Measurements from ENCODE around the gene CDK2AP2. TPM values are rescaled to one million over a fixed set of nuclear protein-coding genes. Genes with fewer than 3 reads are reported as not detected.

Gene CDK2AP2
- total RNA-seq, 1 experiment from 2014 or later = 99.2 TPM

DNA sequence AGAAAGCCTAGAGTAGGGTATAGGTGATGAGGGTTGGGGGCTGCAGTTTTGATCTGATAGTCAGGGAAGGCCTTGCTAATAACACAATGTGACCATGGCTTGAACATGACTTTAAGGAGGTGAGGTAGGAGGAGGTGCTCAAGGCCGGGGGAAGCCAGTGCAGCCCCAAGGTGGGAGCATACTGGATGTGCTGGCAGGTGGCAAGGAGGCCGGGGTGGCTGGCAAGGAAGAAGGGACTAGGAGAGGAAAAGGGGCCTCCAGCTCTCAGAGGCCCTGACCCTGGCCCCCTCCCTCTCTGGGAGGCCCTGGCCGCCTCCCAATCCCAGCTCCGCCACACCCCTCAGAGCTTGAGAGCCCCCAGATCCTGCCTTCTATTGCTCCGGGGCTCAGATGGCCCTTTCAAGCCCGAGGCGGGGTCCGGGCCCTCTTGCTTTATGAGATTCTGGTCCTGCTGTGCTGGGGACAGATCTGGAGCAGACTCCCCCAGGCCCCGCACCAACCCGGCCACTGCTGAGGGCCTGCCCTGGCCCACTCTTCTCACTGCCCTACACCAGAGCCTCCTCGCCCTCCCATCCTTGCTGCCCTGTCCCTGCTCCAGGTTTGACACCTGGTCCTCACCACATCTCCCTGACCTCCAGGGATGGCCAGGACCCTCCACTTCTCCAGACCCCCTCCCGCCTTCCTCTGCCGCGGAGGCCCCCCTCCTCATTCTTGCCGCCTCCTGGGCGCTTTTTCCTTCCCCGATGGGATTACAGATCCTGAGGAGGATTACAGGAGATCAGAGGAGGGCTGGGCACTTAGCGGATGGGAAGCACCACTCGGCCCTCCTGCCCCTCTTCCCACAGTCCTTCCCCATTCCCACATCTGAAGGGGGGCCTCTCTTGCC is 4.6 kb downstream of the CDK2AP2 start:
- DNase-seq (ENCODE audit: low spot score) = no peak

DNA sequence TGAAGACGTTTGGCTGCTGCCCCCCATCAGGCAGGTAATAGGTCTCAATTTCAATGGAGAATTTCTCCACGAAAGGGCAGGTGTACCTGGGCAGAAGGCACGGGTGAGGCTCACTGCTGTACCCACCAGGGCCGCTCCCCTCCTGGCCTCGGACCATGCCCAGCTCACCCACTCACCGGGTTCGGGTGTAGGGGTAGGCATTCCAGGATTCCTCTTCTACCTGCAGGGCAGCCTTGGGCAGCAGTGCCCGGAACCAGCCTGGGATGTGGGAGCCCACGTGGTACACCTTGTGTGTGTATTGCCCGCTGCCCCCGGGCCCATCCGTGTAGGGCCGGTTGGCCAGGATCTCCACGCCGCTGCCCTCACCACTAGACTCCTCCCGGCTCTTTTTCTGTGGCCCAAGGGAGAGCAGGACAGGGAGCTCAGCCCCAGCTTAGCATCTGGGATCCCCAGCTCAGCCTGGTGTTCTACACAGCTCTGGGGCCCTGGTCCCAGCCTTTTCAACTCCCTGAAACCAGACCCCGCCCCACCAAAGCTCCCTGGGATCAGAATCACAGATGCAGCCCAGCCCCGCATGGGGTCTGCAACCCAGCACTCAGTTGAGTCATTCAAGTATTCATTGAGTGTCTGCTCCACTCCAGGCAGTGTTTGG is 5.5 kb downstream of the CDK2AP2 start:
- no peak for DNase-seq (ENCODE audit: low spot score)

DNA sequence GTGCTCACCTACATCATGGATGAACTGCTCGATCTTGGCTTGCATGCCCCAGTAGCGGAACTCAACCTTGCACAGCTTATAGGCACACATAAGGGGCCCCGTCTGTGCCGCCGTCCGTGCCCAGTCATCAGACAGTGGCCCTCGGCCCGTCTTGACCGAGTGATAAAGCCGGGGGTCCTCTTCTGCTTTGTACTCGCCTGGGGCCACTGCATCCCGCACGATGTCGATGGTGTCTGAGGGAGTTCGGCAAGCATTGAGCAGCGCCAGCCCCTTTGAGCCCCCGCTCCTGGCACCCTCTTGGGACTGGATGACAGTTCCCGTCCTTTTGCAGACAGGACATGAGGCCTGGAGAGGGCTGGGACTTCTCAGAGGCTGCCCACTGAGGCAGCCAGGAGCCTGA is 6.1 kb downstream of the CDK2AP2 start:
- no peak for DNase-seq (ENCODE audit: low spot score)

DNA sequence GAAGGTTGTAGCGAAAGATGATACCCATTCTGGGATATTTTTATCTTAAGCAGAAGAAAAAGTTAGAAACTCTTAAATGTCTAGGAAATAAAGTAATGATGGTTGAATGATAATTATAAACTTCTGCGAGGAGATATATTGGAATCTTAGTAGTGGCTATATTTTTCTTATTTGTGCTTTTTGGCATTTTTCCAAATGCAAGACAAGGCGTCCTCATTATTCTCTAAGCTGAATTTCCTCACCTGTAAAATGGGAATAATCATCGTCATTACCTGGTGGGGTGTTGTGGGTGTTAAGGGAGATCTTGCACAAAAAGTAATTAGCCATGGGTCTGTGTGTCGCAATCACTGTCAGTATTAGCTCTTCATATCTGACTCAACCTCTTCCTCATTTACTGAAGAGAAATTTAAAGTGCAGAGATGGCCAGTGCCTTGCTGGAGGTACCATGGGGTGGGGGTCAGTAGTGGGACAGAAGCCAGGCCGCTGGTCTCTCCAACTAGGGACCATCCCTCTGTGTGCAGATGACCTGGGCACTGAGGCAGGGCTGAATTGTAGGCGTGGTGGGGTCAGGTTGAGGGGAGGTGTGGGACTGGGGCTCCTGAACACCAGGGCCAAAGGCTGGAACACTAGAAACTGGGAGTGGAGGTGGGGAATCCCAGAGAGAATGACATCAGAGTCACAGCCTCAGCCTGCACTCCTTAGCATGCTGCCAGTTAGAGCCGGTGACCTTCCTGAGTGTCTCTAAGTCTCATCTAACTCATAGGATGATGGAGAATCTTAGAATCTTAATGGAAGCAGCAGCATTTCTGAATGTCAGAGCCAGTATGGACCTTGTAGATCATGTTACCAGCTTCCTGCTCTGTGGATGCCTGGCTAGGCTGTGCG is 6.9 kb downstream of the CDK2AP2 start:
- DNase-seq (ENCODE audit: low spot score) = no peak

DNA sequence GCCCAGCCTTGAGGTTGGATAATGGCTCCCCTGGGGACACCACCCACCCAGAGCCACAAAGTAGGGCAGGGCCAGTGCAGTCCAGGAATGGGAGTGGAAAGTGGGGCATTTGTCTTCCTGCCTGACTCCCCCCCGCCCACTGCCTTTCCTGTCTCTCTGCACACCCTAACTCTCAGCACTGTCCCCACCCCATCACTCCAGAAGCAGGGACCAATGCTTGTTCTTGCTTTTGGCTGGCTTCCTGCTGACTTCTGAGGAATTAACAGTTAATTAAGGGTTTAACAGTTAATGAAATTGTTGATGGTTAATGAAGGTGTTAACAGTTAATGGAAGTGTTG is 7.5 kb downstream of the CDK2AP2 start:
- DNase-seq (ENCODE audit: low spot score) = no peak

DNA sequence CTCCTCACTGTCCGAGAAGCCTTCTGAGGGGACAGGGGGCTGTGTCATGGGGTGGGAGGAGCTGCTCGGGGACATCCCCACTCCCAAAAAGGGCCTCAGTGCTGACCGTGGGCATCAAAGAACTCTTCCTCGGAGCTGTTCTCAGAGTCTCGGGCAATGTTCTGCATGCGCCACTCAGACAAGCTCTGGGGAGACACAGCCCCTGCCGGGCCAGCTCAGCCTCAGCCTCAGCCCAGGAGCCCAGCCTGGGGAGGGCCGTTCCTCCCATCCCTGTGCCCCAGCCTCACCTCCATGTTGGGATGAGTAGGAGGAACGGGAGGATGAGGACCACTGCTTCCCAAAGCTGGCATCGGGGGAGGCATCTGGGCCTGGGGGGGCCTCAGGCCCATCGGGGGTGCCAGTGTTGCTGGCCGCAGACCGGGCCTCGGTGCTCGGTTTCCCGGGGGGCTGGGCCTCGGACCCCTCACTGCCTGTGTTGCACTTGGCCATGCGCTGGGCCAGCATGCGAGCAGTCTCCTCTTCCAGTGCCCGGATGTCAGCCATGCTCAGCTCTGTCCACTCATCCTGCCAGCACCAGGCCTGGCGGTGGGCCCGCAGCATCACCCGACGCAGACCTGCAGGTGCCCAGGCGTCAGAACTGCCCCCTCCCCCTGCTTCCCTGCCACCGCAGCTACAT is 8.0 kb downstream of the CDK2AP2 start:
- DNase-seq (ENCODE audit: low spot score) = no peak

DNA sequence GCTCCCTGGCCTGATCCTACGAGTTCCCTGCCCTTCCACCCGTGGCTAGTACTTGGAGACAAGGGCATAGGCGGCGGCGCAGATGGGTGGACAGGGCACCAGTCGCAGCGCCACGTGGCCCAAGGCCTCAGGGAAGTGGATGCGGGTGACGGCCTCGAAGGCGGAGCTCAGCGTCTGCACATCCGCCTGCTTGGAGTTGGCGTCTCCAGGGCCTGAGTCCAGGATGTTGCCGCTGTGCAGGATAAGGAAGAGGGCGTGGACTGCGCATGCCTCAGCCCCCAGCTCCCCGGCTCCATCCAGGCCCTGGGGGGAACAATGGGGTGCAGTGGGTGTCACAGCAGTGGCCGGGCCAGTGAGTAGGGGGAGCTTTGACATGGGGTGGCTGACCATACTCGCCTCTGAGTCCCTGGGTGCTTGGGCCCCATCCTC is 9.4 kb downstream of the CDK2AP2 start:
- DNase-seq (ENCODE audit: low spot score) = no peak

DNA sequence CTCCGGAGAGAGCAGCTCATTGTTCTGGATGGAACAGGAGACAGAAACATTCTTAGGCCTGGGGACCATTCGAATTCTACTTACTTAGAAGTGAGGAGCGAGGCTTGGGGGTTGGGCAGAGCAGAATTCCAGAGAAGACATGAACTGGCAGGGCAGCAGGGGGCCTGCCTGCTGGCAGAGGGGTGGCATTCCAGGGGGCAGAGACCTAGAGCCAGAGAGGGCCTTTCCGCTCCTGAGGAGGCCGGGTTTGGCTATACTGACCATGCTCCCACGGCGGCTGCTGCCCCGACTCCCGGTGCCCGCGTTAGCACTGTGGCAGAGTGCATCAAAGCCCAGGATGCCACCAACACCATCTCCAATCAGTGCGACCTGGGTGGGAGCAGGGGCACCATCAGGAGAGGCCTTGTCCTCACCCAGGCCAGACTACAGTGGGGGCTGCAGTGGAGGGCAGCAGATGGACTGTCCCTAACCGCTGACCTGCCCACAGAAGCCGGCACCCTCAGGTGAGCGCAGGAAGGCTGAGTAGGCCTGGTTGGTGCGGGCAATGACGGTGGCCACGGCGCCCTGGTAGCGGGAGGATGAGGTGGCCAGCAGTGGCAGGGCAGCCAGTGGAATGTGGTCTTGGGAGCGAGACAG is 10.2 kb downstream of the CDK2AP2 start:
- DNase-seq (ENCODE audit: low spot score) = no peak

DNA sequence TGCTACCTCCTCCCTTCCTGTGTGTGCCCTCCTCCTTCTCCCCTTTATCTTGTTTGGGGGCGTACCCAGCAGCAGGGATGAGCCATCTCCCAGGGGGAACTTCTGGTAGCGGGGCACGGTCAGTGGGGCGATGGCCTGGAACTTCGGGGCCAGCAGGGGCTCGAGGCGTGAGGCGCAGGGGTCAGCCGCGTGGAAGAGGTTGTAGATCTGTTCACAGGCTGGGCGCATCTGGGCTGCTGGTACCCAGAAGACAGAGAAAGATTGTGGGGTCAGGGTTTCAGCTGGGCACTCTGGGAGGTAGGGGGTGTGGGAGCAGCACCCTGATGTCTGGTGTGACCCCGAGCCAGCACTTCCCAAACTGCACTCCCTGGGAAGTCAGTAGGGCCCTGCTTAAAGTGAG is 11.8 kb downstream of the CDK2AP2 start:
- DNase-seq (ENCODE audit: low spot score) = no peak

DNA sequence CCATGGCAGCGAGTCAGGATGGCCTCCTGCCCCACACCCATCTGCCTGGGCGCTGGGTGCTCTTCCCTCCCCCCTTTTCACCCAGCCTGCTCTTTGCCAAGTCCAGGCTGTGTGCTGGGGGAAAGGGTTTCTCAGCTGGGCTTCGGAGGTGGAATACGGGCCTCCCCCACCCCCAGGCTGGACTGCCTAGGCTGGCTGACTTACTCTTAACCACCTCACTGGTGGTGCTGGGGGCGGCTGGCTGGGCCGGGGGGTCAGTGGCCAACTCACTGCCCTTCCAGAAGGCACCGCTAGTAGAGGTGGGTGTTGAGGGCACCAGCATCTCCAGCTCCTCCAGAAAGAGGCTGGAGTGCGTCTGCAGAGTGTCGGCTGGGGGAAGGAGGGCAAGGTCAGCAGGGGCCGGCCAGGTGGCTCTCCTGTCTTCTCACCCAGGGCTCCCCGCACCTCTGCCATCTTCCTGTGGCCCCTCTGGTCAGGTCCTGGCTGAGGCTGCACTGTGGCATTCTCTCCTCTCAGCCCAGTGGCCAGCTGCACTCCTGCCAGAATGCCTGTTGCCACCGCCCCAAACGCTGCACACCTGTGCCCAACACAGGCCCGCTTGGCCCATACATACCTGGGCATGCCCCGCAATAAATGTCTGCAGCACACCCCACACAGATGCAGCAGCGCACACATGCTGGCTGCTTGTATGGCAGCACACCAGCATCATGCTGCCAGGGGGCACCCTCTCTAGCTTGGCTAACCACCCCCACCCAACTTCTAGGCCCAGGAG is 12.5 kb downstream of the CDK2AP2 start:
- DNase-seq (ENCODE audit: low spot score) = no peak

DNA sequence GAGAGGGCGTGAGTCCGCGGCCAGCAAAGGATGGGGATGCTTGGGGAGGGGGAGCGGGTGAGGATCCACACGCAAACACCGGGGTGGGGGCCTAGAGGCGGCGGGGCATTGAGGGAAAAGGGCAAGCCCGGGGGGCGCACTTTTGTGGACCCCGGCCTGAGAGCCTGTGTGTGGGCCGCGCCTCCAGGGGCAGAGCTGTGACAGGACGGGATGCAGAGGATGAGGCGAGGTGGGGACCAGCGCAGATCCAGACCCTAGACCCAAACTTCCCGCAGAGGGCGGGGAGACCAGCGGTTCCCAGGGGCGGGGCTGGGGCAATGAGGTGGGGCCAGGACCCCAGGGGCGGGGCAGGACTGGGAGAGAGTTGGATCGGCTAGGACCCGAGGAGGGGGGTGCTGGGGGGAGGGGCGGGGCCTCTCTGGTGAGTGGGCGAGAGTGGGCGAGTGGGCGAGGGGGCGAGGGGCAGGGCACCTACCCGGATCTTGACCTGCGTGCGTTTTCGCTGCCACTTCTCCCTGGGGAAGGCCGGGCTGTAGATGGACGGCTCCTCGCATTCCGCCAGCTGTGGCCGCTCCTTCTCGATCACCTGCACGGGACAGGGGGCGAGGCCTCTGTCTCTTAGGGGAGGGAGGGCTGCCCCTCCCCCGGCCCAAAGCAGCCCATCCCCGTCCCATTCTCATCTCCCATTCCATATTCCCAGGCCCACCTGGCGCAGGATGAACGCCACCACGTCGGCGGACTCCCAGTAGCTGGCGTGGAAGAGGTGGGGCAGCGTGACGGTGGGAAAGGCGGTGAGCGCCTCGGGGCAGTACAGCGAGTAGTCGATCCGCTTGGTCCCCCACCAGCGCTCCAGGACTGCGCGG is 13.4 kb downstream of the CDK2AP2 start:
- no peak for DNase-seq (ENCODE audit: low spot score)

DNA sequence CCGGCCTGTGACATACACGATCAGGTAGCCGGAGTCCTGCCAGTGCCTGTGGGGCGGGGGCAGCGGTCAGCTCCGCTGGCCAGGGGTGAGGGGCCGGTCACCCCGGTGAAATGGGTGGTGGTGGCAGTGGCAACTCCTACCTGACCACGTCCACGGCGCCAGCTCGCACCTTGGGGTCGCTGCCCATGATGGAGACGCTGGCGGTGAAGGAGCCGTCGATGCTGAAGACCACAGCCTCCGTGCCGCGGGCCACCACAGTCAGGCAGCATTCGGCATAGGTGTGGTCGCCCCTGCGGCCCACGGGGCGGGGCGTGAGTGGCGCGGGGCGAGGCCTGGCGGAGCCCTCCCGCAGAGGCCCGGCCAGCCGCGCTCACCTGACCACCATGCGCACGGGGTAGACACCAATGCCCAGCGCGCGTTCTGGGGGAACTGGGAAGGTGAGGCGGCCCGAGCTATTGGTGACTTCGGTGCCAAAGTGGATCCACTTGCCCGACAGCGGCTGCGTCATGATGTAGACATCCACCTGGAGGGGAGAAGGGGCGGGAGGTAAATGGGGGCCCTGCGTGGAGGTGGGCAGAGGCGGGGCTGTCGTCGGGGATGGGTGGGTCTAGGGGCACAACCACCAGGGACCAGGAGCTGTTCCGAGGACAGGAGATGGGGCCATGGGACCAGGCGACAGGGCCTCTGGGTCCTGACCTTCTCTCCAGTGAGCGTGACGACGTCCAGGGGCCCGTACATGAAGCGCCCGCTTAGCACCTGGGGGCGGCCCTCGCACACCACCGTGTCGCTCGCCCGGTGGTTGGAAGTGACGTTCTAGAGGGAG is 14.2 kb downstream of the CDK2AP2 start:
- DNase-seq (ENCODE audit: low spot score) = no peak

DNA sequence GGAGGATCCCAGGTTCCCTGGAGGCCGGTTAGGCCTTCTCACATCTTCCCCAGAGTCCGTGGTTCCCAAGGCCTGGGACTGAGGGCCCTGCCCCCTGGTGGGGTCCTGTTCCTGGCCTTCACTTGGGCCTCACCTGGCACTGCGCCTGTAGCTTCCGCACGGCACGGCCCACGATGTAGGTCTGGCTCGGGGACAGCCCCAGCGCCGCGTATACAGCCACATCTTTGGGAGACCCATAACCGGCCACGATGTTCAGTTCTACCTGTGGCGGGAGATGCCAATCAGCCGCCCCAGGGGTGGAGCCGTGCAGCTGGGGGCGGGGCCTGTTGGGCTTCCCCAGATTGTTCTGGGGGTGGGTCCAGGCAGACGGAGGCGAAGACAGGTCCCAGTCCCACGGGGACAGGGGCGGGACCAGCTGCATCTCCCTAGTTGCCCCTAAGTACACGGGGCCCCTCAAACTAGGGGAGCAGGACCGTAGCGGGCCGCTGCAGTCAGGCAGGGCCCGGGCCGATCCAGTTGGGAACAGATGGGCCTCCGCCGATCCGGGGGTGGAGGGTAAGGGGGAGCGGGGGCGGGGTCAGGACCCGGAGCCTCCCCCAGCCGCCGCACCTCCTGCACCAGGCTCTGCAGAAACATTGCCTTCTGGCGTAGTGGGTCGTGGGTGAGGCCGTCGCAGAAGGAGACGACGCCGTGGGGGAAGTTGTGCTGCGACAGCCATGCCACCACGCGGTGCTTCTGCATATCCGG is 15.0 kb downstream of the CDK2AP2 start:
- DNase-seq (ENCODE audit: low spot score) = no peak

DNA sequence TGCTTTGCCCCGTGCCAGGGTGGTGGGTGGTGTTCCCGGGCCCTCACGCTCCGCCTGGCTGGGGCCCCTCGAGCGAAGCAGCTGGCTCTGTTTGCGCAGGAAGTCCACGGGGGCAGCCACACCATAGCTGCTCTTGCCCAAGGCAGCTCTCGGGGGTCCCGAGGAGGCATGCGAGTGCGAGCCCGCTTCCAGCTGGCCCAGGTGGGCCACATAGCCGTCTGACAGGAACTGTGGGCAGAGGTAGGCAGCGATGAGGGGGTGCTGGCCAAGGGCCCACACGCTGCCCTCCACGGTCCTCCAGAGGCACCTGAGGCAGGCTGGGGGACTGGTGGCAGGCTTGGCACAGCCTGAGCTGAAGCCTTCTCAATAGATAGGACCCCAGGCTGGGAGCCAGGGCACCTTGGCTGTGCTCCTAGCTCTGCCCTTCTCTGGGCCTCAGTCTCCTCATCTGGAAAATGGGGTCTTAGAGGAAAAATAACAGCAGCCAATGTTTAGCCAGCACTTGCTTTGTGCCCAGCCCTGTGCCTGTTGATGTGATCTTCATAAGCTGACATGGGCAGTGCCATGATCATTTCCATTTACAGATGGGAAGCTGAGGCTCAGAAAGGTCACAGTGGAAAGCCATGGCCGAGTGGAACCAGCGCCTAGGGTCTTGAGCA is 15.8 kb downstream of the CDK2AP2 start:
- DNase-seq (ENCODE audit: low spot score) = no peak

DNA sequence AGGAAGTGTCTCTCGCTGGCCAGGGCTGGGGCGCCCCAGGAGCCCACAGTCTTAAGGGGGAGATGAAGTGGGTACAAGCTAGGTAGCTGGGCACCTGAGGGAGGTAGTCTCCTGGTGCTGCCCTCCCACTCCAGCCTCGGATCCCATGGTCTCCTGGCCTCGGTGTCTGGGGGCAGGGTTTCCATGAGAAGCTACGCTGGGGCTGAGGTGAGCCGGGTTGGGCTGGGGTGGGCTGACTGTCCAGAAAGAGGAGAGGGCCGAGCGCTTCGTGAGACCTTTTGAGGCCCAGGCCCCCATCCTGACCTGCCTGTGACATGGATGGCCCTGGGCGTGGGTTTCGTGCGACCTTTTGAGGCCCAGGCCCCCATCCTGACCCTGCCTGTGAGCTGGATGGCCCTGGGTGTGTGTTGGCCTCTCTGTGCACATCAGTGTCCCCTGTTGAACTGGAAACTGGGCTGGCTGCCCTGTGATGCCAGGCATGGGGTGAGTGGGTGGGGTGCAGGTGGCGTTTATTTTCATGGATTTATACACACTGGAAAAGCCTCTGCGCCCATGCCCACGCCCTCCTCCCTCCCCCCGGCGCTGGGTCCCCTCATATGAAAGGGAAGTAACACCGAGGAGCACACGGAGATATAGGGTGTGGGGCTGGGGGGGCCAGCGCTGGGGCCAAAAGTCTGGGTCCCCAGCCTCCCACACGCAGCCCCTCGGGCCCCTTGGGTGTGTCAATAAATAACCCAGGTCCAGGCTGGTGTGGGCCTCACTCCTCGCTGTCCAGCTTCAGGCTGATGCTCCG is 16.5 kb downstream of the CDK2AP2 start:
- DNase-seq (ENCODE audit: low spot score) = no peak

DNA sequence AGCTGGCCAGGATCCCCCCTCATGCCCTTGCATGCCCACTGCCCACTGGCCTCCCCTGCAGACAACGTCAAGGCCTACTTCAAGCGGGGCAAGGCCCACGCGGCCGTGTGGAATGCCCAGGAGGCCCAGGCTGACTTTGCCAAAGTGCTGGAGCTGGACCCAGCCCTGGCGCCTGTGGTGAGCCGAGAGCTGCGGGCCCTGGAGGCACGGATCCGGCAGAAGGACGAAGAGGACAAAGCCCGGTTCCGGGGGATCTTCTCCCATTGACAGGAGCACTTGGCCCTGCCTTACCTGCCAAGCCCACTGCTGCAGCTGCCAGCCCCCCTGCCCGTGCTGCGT is 17.3 kb downstream of the CDK2AP2 start:
- DNase-seq (ENCODE audit: low spot score) = no peak

Measured in HT-29 (cell line).